Measurements from ENCODE around the gene NR2F1.
A peak's percentile ranks its signal among the peaks of the same experiment; 100 is the strongest.

NR2F1 gene

GRCh38 chr5:93570294-93571113, 12.5 kb upstream of the NR2F1 start:
- peak; percentile 25 for DNase-seq (ENCODE audit: low spot score)
- no peak for TF ChIP-seq CTCF (IDR thresholded peaks at IDR 0.05; ENCODE audit: extremely low read depth, missing control alignments)

- DNase-seq (ENCODE audit: low spot score) = peak; percentile 31
- no peak for TF ChIP-seq CTCF (IDR thresholded peaks at IDR 0.05; ENCODE audit: extremely low read depth, missing control alignments)
These were observed 11.7 kb upstream of the NR2F1 start for GRCh38 chr5:93571114-93571949.

GRCh38 chr5:93572101-93572607, 10.9 kb upstream of the NR2F1 start:
- DNase-seq (ENCODE audit: low spot score) = peak; percentile 30
- TF ChIP-seq CTCF (IDR thresholded peaks at IDR 0.05; ENCODE audit: extremely low read depth, missing control alignments) = no peak

GRCh38 chr5:93572608-93573353, 10.2 kb upstream of the NR2F1 start:
- DNase-seq (ENCODE audit: low spot score) = peak; percentile 28
- TF ChIP-seq CTCF (IDR thresholded peaks at IDR 0.05; ENCODE audit: extremely low read depth, missing control alignments) = no peak

- TF ChIP-seq CTCF (IDR thresholded peaks at IDR 0.05; ENCODE audit: extremely low read depth, missing control alignments) = no peak
- peak; percentile 14 for DNase-seq (ENCODE audit: low spot score)
These were observed 9.4 kb upstream of the NR2F1 start for GRCh38 chr5:93573354-93574351.

Measured in GM20000 (cell line).